Mucosa of rectum (tissue), 2 donors: ENCODE results near the gene MYL2.

Source experiments
- H3K27ac ChIP-seq, 2 donors: one replicate each; pipeline ENCODE4 v1.7.0; 2013; ENCODE audit warnings: inconsistent platforms in 2 of 2, low read depth in 2 of 2, low read length in 2 of 2
- H3K27me3 ChIP-seq, 2 donors: one replicate each; pipeline ENCODE4 v1.7.0; 2013; ENCODE audit warnings: low read length in 2 of 2; ENCODE audit not compliant: control insufficient read depth in 2 of 2, insufficient read depth in 2 of 2
- H3K36me3 ChIP-seq, 2 donors: one replicate each; pipeline ENCODE4 v1.7.0; 2013; ENCODE audit warnings: low read length in 2 of 2; ENCODE audit not compliant: control insufficient read depth in 2 of 2, insufficient read depth in 2 of 2
- H3K4me1 ChIP-seq, 2 donors: one replicate each; pipeline ENCODE4 v1.7.0; 2013; ENCODE audit warnings: low read length in 2 of 2, mild to moderate bottlenecking in 1 of 2; ENCODE audit not compliant: control insufficient read depth in 2 of 2, insufficient read depth in 2 of 2
- H3K4me3 ChIP-seq, 2 donors: one replicate each; pipeline ENCODE4 v1.7.0; 2013; ENCODE audit warnings: low read length in 2 of 2
- H3K9ac ChIP-seq, 2 donors: one replicate each; pipeline ENCODE4 v1.7.0; 2013; ENCODE audit warnings: low read length in 2 of 2, low read depth in 1 of 2, mild to moderate bottlenecking in 1 of 2
- H3K9me3 ChIP-seq, 2 donors: one replicate each; pipeline ENCODE4 v1.7.0; 2013; ENCODE audit warnings: low read length in 2 of 2; ENCODE audit not compliant: control insufficient read depth in 2 of 2
- donor health status: healthy.
- donor health status: Normal muscosa, but diverticular disease.

Gene MYL2

DNA sequence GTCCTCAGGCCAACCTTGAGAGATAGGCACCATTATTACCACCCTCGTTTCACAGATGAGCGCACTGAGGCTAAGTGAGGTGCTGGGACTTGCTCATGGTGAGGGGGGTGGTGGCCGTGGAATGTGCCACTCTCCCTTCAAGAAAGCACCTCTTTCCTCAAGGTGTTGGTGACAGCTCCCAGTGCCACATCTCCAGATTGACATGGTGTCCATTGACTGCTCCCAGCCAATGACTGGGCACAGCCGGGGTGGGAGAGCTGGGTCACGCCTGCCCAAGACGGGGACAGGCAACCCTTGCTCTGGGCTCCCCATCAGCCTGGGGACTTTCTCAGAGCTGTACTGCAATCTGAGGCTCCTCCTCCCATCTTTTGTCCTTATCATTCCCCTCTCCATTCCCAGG is 21.0 kb upstream of the MYL2 start:
- Histone ChIP-seq H3K9me3 (no peaks in the 10 kb centered on the region), H3K4me1 (peaks cover 0 to 3% of the 10 kb centered on the region in 2 donors), H3K27ac (no peak overlapping the region), H3K9ac (no peak overlapping the region), H3K36me3 (no peaks in the 10 kb centered on the region), H3K27me3 (peaks cover under 1 to 5% of the 10 kb centered on the region in 2 donors), H3K4me3 (no peak overlapping the region)

DNA sequence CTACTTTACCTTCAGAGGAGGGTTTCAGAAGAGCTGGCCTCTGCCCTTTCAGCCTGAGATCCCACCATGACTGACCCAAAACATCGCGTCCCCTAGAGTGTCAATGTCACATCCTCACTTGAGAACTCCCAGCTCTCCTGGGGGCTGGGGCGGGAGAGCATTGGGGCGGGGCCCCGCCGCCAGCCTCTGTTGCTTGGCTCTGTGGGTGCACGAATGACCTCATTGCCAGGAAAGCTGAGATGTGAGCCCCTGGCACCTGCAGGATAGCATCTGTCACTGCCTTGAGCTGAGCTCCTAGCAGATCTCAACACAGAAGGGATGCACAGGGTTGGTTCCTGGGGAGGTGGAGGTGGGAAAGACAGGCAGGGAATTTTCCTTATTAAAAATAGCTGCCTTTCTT is 20.6 kb upstream of the MYL2 start:
- peaks cover 0 to 3% of the 10 kb centered on the region in 2 donors for H3K4me1 ChIP-seq
- no peak overlapping the region for H3K4me3 ChIP-seq
- H3K27ac ChIP-seq = no peak overlapping the region
- no peaks in the 10 kb centered on the region for H3K9me3 ChIP-seq
- peaks cover 3 to 5% of the 10 kb centered on the region in 2 donors for H3K27me3 ChIP-seq
- no peaks in the 10 kb centered on the region for H3K36me3 ChIP-seq
- H3K9ac ChIP-seq = no peak overlapping the region

DNA sequence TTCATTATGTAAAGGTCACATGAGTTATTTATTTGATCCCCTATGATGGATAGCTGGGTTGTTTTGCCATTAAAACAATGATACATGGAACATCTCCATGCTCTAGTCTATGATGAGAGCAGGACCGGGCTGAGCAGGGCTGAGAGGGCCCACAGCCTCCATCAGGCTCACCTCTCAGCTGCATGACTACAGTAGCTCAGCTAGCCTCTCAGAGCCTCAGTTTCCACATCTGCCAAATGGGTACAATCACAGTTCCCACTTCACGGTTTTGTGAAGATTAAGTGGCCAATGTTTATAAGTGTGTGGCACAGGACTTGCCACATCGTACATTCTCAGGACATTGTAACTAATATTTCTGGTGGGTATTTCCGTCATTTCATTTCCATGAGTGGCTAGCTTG is 19.9 kb upstream of the MYL2 start:
- peaks cover 0 to 3% of the 10 kb centered on the region in 2 donors for H3K4me1 ChIP-seq
- peaks cover 3 to 5% of the 10 kb centered on the region in 2 donors for H3K27me3 ChIP-seq
- H3K9me3 ChIP-seq = no peaks in the 10 kb centered on the region
- H3K9ac ChIP-seq = no peak overlapping the region
- H3K4me3 ChIP-seq = no peak overlapping the region
- no peaks in the 10 kb centered on the region for H3K36me3 ChIP-seq
- no peak overlapping the region for H3K27ac ChIP-seq

DNA sequence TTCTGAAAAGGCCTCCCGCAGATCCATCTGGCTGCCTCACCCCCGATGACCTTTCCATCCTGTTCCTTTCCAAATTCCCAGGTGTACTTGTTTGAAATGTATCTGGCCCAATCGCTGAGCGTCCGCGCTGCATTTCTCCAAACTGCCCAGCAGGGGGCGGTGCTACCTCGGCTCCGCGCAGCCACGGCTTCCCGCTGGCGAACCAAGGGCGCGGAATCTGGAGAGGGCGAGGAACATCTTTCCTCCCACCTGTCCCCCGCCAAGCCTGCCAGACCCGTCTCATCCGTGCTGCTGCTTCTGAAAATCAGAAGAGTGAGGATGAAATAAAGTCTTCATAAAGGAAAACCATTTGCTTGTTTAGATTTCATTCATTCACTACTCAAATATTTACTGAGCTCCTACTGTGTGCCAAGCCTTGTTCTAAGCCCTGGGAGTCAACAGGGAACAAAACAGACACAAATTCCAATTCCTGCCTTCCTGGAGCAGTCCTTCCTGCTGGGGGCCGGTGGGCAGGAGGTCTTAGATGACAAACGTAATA is 16.8 kb upstream of the MYL2 start:
- Histone ChIP-seq H3K36me3 (no peaks in the 10 kb centered on the region), H3K4me1 (peaks cover 0 to 3% of the 10 kb centered on the region in 2 donors), H3K27me3 (peaks cover 3 to 5% of the 10 kb centered on the region in 2 donors), H3K27ac (no peak overlapping the region), H3K9ac (no peak overlapping the region), H3K4me3 (no peak overlapping the region), H3K9me3 (no peaks in the 10 kb centered on the region)

DNA sequence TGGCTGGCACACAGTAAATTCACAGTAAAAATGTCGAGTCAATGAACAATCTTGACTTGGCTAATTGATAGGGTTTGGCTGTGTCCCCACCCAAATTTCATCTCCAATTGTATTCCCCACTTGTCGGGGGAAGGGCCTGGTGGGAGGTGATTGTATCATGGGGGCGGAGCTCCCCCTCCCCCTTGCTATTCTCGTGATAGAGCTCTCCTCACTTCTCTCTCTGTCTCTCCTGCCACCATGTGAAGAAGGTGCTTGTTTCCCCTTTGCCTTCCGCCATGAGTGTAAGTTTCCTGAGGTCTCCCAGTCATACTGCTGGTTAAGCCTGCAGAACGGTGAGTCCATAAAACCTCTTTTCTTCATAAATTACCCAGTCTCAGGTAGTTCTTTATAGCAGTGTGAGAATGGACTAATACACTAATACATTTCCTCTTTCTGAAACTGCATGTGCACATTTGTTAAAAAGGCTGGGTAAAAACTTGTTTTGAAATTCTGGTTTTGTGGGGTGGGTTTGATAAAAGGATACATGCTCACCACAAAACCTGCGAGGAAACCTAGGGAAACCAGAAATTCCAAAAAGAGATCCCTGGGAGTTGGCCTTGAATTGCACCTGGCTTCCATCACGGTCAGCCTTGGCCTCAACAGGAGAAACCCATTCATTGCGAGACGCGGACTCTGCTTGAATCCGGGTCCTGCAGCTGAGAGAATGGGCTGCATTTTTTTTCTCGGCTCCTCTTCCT is 16.2 kb upstream of the MYL2 start:
- no peak overlapping the region for H3K4me3 ChIP-seq
- H3K27me3 ChIP-seq = peaks cover 3 to 5% of the 10 kb centered on the region in 2 donors
- H3K9ac ChIP-seq = no peak overlapping the region
- no peaks in the 10 kb centered on the region for H3K9me3 ChIP-seq
- no peak overlapping the region for H3K27ac ChIP-seq
- no peaks in the 10 kb centered on the region for H3K36me3 ChIP-seq
- H3K4me1 ChIP-seq = peaks cover 0 to 3% of the 10 kb centered on the region in 2 donors

DNA sequence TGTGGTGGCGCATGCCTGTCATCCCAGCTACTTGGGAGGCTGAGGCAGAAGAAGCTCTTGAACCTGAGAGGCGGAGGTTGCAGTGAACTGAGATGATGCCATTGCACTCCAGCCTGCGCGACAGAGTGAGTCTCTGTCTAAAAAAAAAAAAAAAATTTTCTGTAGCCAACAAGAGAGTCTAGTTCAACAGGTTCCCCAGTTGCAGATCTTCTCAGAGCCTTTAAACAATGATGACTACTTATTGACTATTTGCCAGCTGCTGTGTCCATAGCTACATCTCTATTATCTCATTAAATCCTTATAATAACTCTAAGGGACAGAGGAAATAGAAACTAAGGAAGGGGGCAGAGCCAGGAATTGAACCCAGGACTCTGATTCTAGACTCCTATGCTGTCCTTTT is 15.2 kb upstream of the MYL2 start:
- no peaks in the 10 kb centered on the region for H3K36me3 ChIP-seq
- H3K27me3 ChIP-seq = peaks cover 3 to 8% of the 10 kb centered on the region in 2 donors
- H3K4me3 ChIP-seq = no peak overlapping the region
- no peak overlapping the region for H3K27ac ChIP-seq
- peaks cover 0 to 3% of the 10 kb centered on the region in 2 donors for H3K4me1 ChIP-seq
- H3K9me3 ChIP-seq = no peaks in the 10 kb centered on the region
- H3K9ac ChIP-seq = no peak overlapping the region

DNA sequence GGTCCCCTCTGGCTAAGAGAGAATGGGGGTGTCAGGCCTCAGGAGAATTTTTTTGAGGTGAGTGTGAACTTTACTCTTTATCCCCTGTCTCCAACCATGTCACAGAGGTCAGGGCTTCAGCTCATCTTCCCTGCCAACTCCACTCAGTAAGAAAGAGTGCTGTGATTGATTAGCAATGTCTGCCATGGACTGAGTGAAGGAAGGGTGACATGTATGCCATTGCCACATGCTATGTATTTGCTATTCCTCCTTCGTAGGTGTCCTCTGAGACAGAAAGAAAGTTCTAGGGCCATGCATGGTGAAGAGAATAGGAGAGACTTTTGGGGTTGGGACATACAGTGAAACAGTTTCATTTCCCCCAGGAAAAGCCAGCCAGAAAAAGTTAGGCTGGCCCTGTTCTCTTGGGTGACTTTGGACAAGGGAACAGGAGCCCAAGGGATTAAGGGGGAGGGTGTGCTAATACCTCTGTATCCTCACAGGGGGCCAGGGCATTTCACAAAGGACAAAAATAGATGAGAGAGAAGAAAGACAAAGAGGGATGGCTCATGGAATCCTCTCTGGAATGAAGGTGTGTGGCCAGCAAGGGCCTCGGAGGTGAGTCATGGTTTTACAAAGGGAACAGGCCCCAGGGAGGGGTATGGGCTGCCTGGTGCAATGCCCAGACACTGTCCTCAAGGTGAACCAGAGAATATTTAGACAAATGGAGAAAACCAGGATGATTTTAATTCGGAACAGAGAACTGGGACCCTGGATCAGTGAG is 13.9 kb upstream of the MYL2 start:
- H3K27ac ChIP-seq = no peak overlapping the region
- H3K4me3 ChIP-seq = no peak overlapping the region
- H3K9me3 ChIP-seq = no peaks in the 10 kb centered on the region
- no peaks in the 10 kb centered on the region for H3K36me3 ChIP-seq
- peaks cover 3 to 8% of the 10 kb centered on the region in 2 donors for H3K27me3 ChIP-seq
- H3K9ac ChIP-seq = no peak overlapping the region
- H3K4me1 ChIP-seq = peaks cover 0 to 3% of the 10 kb centered on the region in 2 donors

DNA sequence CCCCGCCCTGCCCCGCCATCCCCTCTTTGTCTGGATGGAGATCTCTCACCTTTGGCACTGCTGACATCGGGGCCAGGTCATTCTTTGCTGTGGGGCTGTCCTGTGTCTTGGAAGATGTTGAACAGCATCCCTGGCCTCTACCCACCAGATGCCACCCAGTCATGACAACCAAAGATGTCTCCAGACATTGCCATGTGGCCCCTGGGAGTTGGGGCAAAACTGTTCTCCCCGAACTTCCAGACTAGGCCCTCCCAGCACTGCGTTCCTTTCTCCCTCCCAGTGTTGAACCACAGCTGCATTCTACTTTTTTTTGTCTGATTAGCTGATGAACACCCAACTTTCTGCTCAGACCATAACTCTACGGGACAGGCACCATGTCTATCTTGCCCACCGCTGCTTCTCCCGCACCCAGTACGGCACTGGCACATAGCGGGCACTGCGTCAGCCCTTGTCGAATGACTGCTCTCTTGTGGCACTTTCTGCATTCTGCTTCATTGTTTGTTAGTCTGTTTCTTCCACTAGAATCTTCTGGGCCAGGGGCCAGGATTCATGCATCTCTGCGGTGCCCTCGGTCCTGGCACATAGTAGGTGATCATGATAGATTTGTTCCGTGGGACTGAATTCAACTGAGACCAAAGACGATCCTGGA is 13.1 kb upstream of the MYL2 start:
- Histone ChIP-seq H3K9me3 (no peaks in the 10 kb centered on the region), H3K27ac (no peak overlapping the region), H3K4me1 (peaks cover 0 to 3% of the 10 kb centered on the region in 2 donors), H3K27me3 (peaks cover 3 to 6% of the 10 kb centered on the region in 2 donors), H3K9ac (no peak overlapping the region), H3K4me3 (no peak overlapping the region), H3K36me3 (no peaks in the 10 kb centered on the region)

DNA sequence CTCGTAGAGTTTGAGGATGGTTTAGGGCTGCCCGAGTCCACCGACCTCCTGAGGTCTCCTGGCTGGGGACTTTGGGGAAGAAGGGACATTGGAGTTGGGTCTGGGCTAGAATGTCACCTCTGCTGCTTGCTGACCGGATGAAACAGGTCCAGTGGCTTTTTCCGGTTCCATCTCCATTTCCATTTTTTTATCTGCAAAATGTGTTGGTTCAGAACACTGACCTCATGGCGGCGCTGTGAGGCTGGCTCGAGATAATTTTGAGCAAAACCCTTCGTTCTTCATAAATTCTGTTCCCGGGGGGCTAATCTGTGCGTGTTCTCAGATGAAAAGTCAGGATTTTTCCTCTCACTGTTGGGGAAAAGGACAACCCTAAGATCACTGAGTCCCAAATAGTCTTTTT is 11.7 kb upstream of the MYL2 start:
- Histone ChIP-seq H3K27ac (no peak overlapping the region), H3K4me1 (no peaks in the 10 kb centered on the region), H3K9me3 (no peaks in the 10 kb centered on the region), H3K36me3 (no peaks in the 10 kb centered on the region), H3K4me3 (no peak overlapping the region), H3K27me3 (peaks cover 3% of the 10 kb centered on the region in 2 donors), H3K9ac (no peak overlapping the region)

DNA sequence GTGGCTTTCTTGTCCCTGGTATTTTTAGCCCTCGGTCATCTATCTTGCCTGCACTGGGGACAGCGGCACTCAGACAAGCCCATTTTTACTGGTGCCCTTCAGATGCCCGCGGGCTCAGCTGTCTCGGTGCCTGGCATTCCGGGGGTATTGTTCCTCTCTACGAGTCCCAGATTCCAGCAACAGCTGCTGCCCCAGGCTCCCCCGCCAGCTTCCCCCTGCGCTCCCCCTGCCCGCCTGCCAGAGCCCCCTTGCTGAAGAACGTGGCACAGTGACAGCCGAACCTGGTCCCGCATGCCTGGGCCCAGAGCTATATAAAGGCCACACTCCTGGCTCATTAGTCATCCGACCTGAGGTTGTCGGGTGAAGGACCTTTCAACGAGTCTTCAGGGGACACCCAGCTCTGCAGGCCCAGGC is 10.9 kb upstream of the MYL2 start:
- H3K36me3 ChIP-seq = no peaks in the 10 kb centered on the region
- H3K4me3 ChIP-seq = no peak overlapping the region
- no peak overlapping the region for H3K9ac ChIP-seq
- H3K9me3 ChIP-seq = no peaks in the 10 kb centered on the region
- H3K27ac ChIP-seq = no peak overlapping the region
- H3K4me1 ChIP-seq = no peaks in the 10 kb centered on the region
- peaks cover 1 to 3% of the 10 kb centered on the region in 2 donors for H3K27me3 ChIP-seq
